SJSA1 (cell line): ENCODE data around the gene CCL1. TPM values are rescaled to one million over a fixed set of nuclear protein-coding genes. Genes with fewer than 3 reads are reported as not detected.
"Not testable (repeated sequence)": the region's sequence is repeated elsewhere in the genome, so short reads cannot be mapped to it uniquely, and the experiment has no call there.

Experiments
- DNase-seq, 2 experiments: peaks; one replicate each; pipeline ENCODE4 v3.0.0-alpha.2; 2015 to 2020; ENCODE audit warnings: low spot score in 2 of 2, low read depth in 1 of 2
- H3K27ac ChIP-seq: fragments of 250-450 bp; sonication (Bioruptor Pico); 2 replicates; pipeline ENCODE4 v1.5.1; 2020; ENCODE audit warnings: mild to moderate bottlenecking, moderate library complexity
- H3K27me3 ChIP-seq: fragments of 250-450 bp; sonication (Bioruptor Pico); replicated peaks from 2 replicates; pipeline ENCODE4 v1.5.1; 2020; ENCODE audit warnings: mild to moderate bottlenecking, moderate library complexity
- H3K36me3 ChIP-seq: fragments of 250-450 bp; sonication (Bioruptor Pico); 2 replicates; pipeline ENCODE4 v1.5.1; 2020; ENCODE audit warnings: mild to moderate bottlenecking
- H3K4me1 ChIP-seq: fragments of 250-450 bp; sonication (Bioruptor Pico); replicated peaks from 2 replicates; pipeline ENCODE4 v1.6.1; 2021; ENCODE audit warnings: mild to moderate bottlenecking
- H3K4me3 ChIP-seq: fragments of 250-450 bp; sonication (Bioruptor Pico); 2 replicates; pipeline ENCODE4 v1.5.1; 2020; ENCODE audit warnings: mild to moderate bottlenecking
- H3K9me3 ChIP-seq: fragments of 250-450 bp; sonication (Bioruptor Pico); replicated peaks from 2 replicates; pipeline ENCODE4 v1.5.1; 2020; ENCODE audit warnings: mild to moderate bottlenecking
- total RNA-seq: library from RNA; depleted of rRNA; stranded (reverse); fragments of >200 nt; shearing (Covaris generic); gene quantifications from 2 replicates; pipeline ENCODE4 v1.2.3, GENCODE V29; 2014

CCL1 gene
- total RNA-seq, 1 experiment from 2014 or later = not detected

GRCh38 chr17:34360601-34361270 is 2.3 kb downstream of the CCL1 start:
- no peak overlapping the region for H3K4me3 ChIP-seq
- no peaks in the 10 kb centered on the region for H3K36me3 ChIP-seq
- no peak for DNase-seq
- no peak overlapping the region for H3K27ac ChIP-seq
- H3K4me1 ChIP-seq = no peaks in the 10 kb centered on the region
- H3K9me3 ChIP-seq = no peaks in the 10 kb centered on the region
- no peaks in the 10 kb centered on the region for H3K27me3 ChIP-seq

- no peaks in the 10 kb centered on the region for H3K36me3 ChIP-seq
- no peak for DNase-seq
- 0 out of 2 replicates have a peak, but pooled peaks cover 2% of the 10 kb centered on the region for H3K27me3 ChIP-seq
- H3K4me3 ChIP-seq = no peak overlapping the region
- H3K27ac ChIP-seq = no peak overlapping the region
- no peaks in the 10 kb centered on the region for H3K4me1 ChIP-seq
- no peaks in the 10 kb centered on the region for H3K9me3 ChIP-seq
These were observed 4.4 kb downstream of the CCL1 start for GRCh38 chr17:34358631-34359030.

- no peak for DNase-seq
- Histone ChIP-seq H3K27me3 (0 out of 2 replicates have a peak, but pooled peaks cover 2% of the 10 kb centered on the region), H3K27ac (no peak overlapping the region), H3K4me3 (no peak overlapping the region), H3K9me3 (no peaks in the 10 kb centered on the region), H3K4me1 (no peaks in the 10 kb centered on the region), H3K36me3 (no peaks in the 10 kb centered on the region)
These were observed 5.6 kb downstream of the CCL1 start for GRCh38 chr17:34357398-34357797.

GRCh38 chr17:34356194-34356593 is 6.8 kb downstream of the CCL1 start, which contains the start of gene CCL13:
CCL13 (plus strand) TSS chr17:34356480; CDS start chr17:34356527, 47 bp downstream.
- Histone ChIP-seq H3K27ac (no peak within 1 kb of the TSS), H3K4me3 (no peak within 1 kb of the TSS), H3K36me3 (no peaks in the 10 kb centered on the region), H3K4me1 (no peaks in the 10 kb centered on the region), H3K9me3 (no peaks in the 10 kb centered on the region), H3K27me3 (0 out of 2 replicates have a peak, but pooled peaks cover 2% of the 10 kb centered on the region)
- no peak for DNase-seq

GRCh38 chr17:34354637-34355036 is 8.4 kb downstream of the CCL1 start:
- DNase-seq = no peak
- Histone ChIP-seq H3K27ac (no peak overlapping the region), H3K36me3 (no peaks in the 10 kb centered on the region), H3K9me3 (no peaks in the 10 kb centered on the region), H3K4me1 (peaks cover 6% of the 10 kb centered on the region), H3K4me3 (no peak overlapping the region), H3K27me3 (0 out of 2 replicates have a peak, but pooled peaks cover 2% of the 10 kb centered on the region)

- H3K4me1 ChIP-seq = peaks cover 6% of the 10 kb centered on the region
- no peaks in the 10 kb centered on the region for H3K36me3 ChIP-seq
- no peak overlapping the region for H3K4me3 ChIP-seq
- H3K27me3 ChIP-seq = 0 out of 2 replicates have a peak, but pooled peaks cover 2% of the 10 kb centered on the region
- no peaks in the 10 kb centered on the region for H3K9me3 ChIP-seq
- DNase-seq = no peak
- H3K27ac ChIP-seq = no peak overlapping the region
These were observed 10.8 kb downstream of the CCL1 start for GRCh38 chr17:34352191-34352590.

GRCh38 chr17:34351096-34351495 is 11.9 kb downstream of the CCL1 start:
- Histone ChIP-seq H3K4me3 (no peak overlapping the region), H3K36me3 (no peaks in the 10 kb centered on the region), H3K9me3 (no peaks in the 10 kb centered on the region), H3K4me1 (peaks cover 6% of the 10 kb centered on the region), H3K27me3 (0 out of 2 replicates have a peak, but pooled peaks cover 2% of the 10 kb centered on the region), H3K27ac (no peak overlapping the region)
- peak in 1 of 2 experiments; percentile 66 for DNase-seq

GRCh38 chr17:34349751-34350150 is 13.3 kb downstream of the CCL1 start:
- H3K27me3 ChIP-seq = 0 out of 2 replicates have a peak, but pooled peaks cover 2% of the 10 kb centered on the region
- H3K36me3 ChIP-seq = no peaks in the 10 kb centered on the region
- H3K4me3 ChIP-seq = no peak overlapping the region
- peaks cover 6% of the 10 kb centered on the region for H3K4me1 ChIP-seq
- no peak overlapping the region for H3K27ac ChIP-seq
- H3K9me3 ChIP-seq = no peaks in the 10 kb centered on the region
- DNase-seq = no peak

GRCh38 chr17:34347063-34347462 is 16.0 kb downstream of the CCL1 start:
- DNase-seq = no peak
- no peak overlapping the region for H3K27ac ChIP-seq
- H3K36me3 ChIP-seq = no peaks in the 10 kb centered on the region
- no peaks in the 10 kb centered on the region for H3K27me3 ChIP-seq
- peaks cover 6% of the 10 kb centered on the region for H3K4me1 ChIP-seq
- no peaks in the 10 kb centered on the region for H3K9me3 ChIP-seq
- H3K4me3 ChIP-seq = no peak overlapping the region

- H3K27ac ChIP-seq = no peak overlapping the region
- no peaks in the 10 kb centered on the region for H3K9me3 ChIP-seq
- no peaks in the 10 kb centered on the region for H3K4me1 ChIP-seq
- H3K27me3 ChIP-seq = no peaks in the 10 kb centered on the region
- no peak for DNase-seq
- no peaks in the 10 kb centered on the region for H3K36me3 ChIP-seq
- no peak overlapping the region for H3K4me3 ChIP-seq
These were observed 21.1 kb downstream of the CCL1 start for GRCh38 chr17:34341916-34342315.

- Histone ChIP-seq H3K4me1 (no peaks in the 10 kb centered on the region), H3K27me3 (no peaks in the 10 kb centered on the region), H3K9me3 (no peaks in the 10 kb centered on the region), H3K36me3 (no peaks in the 10 kb centered on the region), H3K4me3 (no peak overlapping the region), H3K27ac (no peak overlapping the region)
- DNase-seq = no peak
These were observed 23.8 kb downstream of the CCL1 start for GRCh38 chr17:34339138-34339770.

- Histone ChIP-seq H3K4me1 (no peaks in the 10 kb centered on the region), H3K9me3 (no peaks in the 10 kb centered on the region), H3K27me3 (no peaks in the 10 kb centered on the region), H3K36me3 (no peaks in the 10 kb centered on the region), H3K4me3 (no peak overlapping the region), H3K27ac (no peak overlapping the region)
- DNase-seq = no peak
These were observed 25.3 kb downstream of the CCL1 start for GRCh38 chr17:34337701-34338100.

GRCh38 chr17:34327580-34327979 is 35.5 kb downstream of the CCL1 start:
- not testable (repeated sequence) for H3K36me3 ChIP-seq, DNase-seq, H3K4me3 ChIP-seq, H3K27me3 ChIP-seq, H3K4me1 ChIP-seq, H3K27ac ChIP-seq, H3K9me3 ChIP-seq

- H3K36me3 ChIP-seq = no peaks in the 10 kb centered on the region
- DNase-seq = no peak
- H3K27me3 ChIP-seq = no peaks in the 10 kb centered on the region
- no peaks in the 10 kb centered on the region for H3K4me1 ChIP-seq
- H3K4me3 ChIP-seq = no peak overlapping the region
- H3K27ac ChIP-seq = no peak overlapping the region
- no peaks in the 10 kb centered on the region for H3K9me3 ChIP-seq
These were observed 41.1 kb downstream of the CCL1 start for GRCh38 chr17:34321964-34322363.
